HK-2 (cell line): ENCODE measurements around the gene TSPO.

Source experiments
- DNase-seq: peaks from one replicate; pipeline ENCODE4 v3.0.0-alpha.2; 2018; ENCODE audit not compliant: unreplicated experiment

Gene TSPO

DNA sequence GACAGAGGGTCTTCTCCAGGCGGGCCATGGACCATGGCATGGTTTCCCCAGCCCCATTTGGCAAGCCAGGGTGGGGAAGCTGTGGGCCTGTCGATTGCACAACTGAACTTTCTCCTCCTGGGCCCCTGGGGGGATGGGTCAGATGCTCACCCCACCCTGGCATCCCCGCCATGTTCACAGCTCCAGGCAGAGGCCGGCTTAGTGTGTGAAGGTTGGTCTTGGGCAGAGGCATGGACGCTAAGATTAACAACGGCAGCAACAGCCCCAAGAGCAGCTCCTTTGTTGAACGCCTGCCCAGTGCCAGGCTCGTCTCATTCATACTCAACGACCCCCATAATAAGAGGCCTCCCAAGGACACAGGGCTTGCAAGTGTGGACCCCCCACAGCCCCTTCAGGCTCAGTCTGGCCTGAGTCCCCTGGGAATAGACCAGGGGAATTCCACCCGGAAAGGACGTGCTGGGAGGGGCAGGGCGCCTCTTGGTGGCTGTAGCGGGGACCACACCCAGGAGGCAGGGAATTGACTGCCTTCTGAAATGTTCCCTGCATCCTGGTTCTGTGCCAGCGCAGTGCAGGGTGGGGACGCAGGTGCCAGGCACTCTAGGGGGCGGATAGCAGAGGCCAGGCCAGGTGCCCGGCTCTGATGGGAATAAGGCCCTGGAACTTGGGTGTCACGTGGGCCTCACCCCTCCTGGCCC lies 8.3 kb downstream of the TSPO start:
- no peak for DNase-seq

DNA sequence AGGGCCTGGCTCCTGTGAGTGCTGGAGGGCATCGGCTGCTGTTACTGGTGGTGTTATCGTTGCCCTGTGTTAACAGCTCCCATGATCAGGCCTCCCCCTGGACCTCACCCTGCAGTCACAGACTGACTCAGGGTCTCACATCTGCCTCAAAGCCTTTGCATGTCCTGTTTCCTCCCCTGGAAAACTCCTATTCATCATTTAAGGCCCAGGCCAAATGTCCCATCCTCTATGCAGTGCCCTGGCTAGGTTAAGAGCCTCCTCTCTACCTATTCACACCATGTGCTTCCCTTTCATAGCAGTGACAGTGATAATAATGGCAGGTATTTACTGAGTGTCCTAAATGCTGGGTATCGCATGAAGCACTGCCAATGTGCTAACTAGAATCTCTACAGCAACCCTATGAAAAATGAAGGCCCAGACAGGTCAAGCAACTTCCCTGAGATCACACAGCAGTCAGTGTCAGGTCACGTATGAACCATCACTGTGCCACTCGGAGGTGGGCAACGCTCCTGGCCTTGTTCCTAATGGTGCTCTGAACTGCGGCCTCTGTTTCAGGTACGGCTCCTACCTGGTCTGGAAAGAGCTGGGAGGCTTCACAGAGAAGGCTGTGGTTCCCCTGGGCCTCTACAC lies 9.3 kb downstream of the TSPO start:
- no peak for DNase-seq

GRCh38 chr22:43162412-43163150 lies 11.2 kb downstream of the TSPO start:
- no peak for DNase-seq

DNA sequence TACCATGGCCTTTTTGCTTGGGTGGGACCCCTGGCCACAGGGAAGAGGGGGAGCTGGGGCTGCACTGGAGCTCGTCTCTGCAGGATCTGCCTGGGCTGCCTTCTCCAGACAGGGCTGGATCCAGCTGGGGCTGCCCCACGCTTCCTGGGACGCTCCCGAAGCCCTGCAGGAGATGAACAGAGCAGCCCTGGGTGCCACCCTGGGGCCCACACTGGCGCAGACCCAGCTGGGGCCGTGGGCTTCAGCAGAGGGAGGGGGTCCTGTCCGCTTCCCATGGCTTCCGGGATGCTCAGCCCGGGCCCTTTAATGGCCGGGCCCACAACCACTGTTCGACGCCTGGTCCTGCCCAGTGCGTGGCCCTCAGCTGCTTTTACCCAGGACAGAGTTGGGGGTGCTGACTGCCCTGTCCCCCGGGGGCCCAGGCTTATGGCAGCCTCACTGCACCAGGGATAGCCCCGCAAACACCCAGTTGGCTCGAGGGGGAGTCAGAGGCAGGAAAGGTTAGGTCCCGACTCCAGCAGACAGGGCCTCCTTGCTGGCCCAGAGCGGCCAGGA lies 12.0 kb downstream of the TSPO start:
- DNase-seq = no peak

- DNase-seq = no peak
These were observed 13.3 kb downstream of the TSPO start for GRCh38 chr22:43164636-43165035.

DNA sequence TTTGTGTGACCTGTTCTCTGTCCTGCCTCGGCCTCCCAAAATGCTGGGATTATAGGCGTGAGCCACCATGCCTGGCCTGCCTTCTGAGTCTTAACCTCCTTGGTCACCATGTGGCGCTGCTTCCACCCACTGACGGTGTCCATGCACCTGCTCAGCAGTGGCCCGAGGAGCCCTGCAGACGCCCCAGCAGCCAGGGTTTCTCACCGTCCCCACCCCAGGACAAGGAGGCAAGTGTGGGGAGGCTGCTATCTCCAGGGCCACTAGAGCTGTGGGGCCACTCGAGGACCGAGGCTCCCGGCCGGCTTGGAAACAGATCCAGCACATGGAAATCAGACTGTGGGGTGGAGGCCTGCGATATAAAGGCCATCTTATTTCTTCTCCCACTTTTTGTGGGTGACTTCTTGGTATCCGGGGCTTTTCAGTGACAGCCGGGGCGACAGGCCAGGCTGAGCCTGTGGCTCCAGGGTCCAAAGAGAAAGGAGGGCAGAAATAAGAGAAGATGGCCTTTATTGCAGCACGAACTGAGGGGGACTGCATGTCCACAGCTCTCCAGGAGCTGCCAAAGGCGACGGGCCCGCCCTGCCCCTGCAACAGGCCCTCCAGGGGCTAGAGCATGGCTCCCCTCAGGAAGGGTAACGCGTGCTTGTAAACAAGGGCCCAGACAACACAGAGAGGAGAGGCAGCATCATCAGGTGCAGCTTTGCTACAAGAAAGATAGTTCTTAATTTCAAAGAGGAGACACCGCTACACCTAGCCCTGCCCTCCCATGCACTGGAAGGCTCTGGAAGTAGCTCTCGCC lies 15.0 kb downstream of the TSPO start:
- no peak for DNase-seq

DNA sequence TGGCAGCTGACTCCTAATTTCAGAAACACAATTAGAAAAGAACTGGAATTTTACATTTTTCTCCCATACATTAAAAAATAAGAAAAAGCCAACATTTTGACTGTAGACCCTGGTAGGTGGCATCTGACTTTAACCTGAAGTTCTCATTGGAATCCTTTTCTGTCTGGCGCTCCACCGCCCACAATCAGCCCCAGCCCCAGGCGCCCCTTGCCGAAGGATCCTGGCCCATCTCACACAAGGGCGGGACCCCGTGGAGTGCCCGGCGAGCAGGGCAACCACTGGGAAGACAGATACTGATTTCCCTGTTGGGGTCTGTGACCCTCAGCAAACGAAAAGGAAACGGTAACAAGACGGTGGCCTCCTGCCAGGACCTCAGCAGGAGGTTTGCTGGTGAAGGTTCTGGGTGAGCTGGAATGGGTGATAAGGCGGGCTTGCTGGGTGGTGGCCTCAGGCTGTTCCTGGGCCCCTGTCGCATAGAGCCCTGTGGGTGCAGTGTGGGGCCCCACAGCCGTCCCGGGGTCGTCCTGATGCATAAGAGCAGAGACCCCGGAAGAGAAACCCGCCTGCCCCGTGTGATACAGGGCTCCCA lies 15.7 kb downstream of the TSPO start:
- DNase-seq = no peak

DNA sequence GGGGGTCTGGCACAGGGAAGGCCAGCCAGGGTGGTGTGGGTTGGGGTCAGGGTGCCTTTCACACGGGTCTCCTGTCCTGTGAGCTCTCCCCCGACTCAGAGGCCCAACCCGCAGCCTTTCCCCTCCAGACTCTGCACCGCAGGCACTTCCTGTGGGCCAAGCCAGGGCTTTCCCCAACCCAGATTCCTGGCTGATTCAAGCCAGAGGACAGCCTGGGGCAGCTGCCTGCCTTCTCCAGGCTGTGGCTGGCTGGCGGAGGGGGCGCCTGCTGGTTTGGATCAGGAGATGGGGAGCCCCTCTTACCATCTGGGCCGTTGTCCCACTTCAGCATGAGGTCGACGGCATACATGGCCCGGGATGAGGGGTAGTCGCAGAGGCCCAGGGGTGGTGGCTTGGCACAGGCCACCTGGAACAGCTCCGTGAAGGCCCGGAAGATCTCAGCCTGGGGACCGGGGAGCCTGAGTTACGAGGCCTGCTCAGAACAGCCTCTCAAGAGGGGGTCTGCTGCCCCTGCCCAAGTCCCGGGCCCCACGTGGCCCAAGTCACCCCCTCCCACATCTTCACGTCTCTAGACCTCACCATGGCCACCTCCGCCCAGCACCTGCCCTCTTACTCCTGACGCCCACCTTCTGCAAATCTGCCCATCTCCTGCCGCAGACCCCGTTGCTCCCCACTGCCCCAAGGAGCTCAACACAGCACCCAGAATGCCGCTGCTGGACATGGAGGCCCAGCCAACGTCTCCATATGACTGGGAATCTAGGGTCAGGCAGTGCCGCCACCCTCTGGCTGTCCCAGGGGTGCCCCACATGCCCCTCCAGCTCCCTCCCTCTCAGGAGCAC lies 17.3 kb downstream of the TSPO start:
- no peak for DNase-seq

GRCh38 chr22:43169310-43170130 lies 18.2 kb downstream of the TSPO start:
- DNase-seq = no peak

GRCh38 chr22:43170131-43170480 lies 18.7 kb downstream of the TSPO start:
- no peak for DNase-seq

DNA sequence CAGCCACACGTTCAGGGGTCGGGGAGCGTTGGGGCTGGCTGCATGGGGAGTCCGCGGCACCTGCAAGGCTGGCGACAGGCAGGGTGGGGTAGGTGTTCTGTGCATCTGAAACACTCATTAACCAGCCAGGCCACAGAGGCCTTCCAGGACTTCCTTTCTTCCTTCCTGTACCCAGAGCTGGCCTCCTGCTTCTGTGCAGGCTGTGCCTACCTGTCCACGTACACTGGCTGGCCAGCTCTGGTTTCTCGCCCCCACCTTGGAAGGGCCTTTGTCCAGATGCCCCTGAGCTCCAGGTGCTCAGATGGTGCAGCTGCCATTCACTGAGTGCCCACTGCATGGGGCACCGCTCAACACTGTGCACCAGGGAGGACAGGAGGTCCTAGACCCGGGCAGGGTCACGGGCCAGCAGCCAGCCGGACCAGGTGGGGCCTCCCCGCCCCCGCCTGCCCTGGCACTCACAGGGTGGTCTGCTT lies 19.7 kb downstream of the TSPO start:
- no peak for DNase-seq

DNA sequence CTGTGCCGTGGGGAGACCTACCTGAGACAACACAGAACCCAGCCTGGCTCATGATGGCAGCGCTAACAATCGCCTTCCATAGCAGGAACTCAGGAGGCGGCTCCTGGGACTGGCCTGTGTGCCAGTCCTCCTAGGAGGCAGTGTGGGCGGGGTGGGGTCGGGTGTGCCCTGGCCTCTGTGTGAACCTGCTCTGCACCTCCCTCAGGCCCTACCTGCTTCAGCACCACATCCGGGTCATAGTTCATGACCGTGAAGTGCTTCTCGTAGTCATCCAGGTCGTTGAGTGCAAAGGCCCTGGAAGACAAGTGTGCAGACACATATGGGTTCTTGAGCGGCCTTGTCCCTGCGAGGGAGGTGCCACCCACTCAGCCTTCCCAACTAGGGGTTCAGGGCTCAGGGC lies 20.2 kb downstream of the TSPO start:
- DNase-seq = no peak

GRCh38 chr22:43172191-43172590 lies 20.8 kb downstream of the TSPO start:
- no peak for DNase-seq

DNA sequence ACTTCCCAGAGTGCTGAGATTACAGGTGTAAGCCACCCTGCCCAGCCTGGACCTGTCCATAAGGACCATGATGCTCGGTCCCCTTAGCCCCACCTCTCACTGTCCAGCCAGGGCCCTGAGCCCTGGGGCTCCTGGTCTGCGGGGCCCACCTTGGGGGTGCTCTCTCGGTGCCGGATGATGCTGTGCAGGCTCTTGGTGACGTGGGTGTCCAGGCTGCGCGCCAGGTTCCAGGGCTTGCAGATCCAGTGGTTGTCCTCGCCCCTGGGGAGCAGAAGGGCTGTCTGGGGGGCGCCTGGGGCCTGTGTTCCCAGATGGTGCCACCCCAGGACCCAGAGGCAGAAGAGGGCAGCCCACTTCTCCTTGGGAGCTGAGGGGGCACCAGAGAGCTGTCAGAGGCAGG lies 22.2 kb downstream of the TSPO start:
- no peak for DNase-seq

DNA sequence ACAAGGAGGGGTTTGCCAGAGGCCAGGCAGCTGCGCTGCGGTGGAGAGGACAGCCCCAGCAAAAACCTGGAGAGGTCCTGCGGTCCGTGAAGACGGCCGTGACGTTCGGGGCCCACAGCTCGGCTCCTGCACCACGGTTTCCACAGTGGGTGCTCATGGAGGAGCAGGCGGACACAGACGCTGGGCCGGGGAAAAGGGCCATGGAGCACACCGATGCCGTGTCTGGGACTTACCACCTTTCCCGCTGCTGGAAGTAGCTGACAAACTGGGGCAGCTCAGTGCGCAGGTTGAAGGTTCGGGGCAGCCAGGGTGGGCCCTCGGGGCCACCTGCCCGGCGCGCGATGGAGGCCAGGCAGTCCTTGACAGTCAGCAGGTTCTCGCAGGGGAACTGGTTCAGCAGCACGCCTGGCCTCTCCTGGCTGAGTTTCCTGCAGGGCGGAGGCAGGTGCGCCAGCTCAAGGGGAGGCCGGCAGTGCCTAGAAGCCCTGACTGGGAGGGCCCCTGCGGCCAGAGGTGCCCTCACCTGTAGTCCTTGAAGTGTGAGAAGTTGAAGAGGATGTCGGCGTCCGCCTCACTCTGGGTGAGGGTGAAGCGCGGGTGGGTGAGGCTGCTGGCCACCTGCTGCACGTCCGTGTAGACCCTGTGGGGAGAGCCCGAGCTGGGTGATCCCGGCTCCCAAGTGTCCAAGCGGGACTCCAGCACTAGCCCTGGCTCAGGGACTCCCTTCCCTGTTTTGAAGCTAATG lies 22.8 kb downstream of the TSPO start:
- no peak for DNase-seq

DNA sequence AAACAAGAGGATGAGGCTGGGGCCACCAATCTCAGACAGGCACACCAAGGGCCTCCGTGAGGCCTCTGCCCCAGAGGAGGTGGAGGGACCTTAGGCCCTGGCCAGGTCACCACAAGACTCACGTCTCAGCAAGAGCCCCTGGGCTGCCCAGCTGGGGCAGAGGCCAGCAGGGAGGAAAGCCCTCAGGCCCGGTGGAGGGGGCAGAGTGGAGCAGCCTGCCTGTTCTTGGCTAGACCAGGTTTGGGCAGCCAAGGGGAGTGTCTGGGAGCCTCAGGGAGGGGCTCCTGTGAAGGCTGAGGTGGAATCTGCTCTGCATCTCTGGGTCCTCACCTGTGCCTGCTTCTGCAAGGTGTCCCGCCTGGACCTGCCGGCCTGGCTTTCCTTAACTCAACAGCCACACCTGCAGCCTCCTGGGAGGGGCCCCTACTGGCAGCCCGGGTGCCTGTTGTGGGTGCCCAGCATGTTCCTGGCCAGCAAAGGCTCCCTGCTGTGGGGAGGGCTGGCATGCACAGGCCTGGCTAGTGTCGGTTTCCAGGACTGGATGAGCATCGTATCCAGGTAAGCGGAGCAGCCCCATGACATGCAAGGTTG lies 23.7 kb downstream of the TSPO start:
- DNase-seq = no peak

GRCh38 chr22:43176090-43176489 lies 24.7 kb downstream of the TSPO start:
- no peak for DNase-seq

GRCh38 chr22:43177479-43177878 lies 26.1 kb downstream of the TSPO start:
- no peak for DNase-seq
